ENCODE data around the gene SMYD5. TPM values are rescaled to one million over a fixed set of nuclear protein-coding genes. Genes with fewer than 3 reads are reported as not detected.
A peak's percentile ranks its signal among the peaks of the same experiment; 100 is the strongest.

Gene SMYD5
- total and polyA plus RNA-seq, 9 of the 15 experiments (the other 6 are each of a cell fraction or from before 2014, with no cell fraction given): 11.4 to 56.8 (median 32.0) TPM

DNA sequence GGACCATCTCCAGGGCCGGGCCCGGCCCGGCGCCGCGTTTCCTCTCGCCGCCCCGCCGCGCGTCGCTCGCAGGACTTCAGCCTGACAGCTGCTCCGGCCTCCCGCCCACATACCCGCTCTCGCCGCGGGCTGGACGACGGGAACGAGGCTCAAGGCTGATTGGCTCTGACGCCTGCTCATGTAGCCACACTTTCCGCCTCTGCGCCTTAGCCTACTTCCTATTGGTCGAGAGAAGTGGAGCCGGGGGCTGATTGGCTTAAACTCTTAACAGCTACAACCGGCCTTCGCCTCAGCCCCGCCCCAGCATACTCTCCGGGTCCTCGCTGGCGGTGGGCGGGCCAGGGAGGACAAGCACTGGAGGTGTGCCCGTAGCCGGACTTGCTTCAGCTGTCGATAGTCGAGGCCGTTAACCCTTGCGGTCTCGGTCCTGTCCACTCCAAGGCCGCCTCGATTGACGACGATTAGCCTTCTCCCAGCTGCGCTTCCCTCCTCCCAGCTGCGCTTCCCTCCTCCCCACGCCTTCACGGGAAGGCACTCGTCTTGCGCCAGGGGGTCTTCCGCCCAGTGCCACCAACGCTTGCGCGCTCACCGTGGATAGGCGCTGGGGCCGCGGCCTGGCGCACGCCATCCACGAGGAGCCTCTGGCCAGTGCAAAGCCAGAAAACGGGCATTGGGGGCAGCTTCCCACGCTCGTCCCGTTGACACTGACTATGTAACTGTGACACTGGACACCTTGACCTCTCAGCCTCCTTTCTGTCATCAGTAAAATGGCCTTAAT is 19.3 kb downstream of the SMYD5 start, which contains the start of gene PRADC1 (continued):
- TF ChIP-seq MEF2A (IDR thresholded peaks at IDR 0.05; ENCODE audit: control insufficient read depth, low read depth, low read length) (no peak), CXXC5 (CRISPR knock-in tag; IDR thresholded peaks at IDR 0.05) (peak; percentile 80), EZH2 (IDR thresholded peaks at IDR 0.05; ENCODE audit: borderline replicate concordance, low read depth, low read length) (no peak), MLX (CRISPR knock-in tag; conservative IDR thresholded peaks at IDR 0.05) (no peak), FOXA3 (CRISPR knock-in tag; conservative IDR thresholded peaks at IDR 0.05 in 1 of 2, IDR thresholded peaks at IDR 0.05 in 1 of 2) (0 out of 4 replicates have a peak, but pooled peaks of 1 of the 2 experiments have one; percentile 28), CBX2 (IDR thresholded peaks at IDR 0.05; ENCODE audit: insufficient read depth, low read length, poor library complexity, severe bottlenecking) (no peak), UBTF (IDR thresholded peaks at IDR 0.05; ENCODE audit: borderline replicate concordance in 1 of 2, low read depth in 2 of 2, low read length in 2 of 2) (0 out of 4 replicates have a peak, but pooled peaks have one; percentile 19 to 54), ZNF431 (CRISPR knock-in tag; IDR thresholded peaks at IDR 0.05) (no peak), NUFIP1 (IDR thresholded peaks at IDR 0.05; ENCODE audit: partially characterized antibody) (no peak), NR4A1 (CRISPR knock-in tag; IDR thresholded peaks at IDR 0.05) (no peak), NR4A1 (tag; IDR thresholded peaks at IDR 0.05) (no peak), ZNF316 (IDR thresholded peaks at IDR 0.05) (no peak), RUNX1 (IDR thresholded peaks at IDR 0.05; ENCODE audit: low read depth) (no peak), ZNF175 (CRISPR knock-in tag; IDR thresholded peaks at IDR 0.05; ENCODE audit: low read depth) (no peak), PTBP1 (IDR thresholded peaks at IDR 0.05; ENCODE audit: low read depth, low read length) (no peak), TEAD2 (tag; IDR thresholded peaks at IDR 0.05) (no peak), CBX5 (IDR thresholded peaks at IDR 0.05; ENCODE audit: borderline replicate concordance, low read depth) (no peak), ZKSCAN3 (CRISPR knock-in tag; IDR thresholded peaks at IDR 0.05) (no peak), YBX1 (IDR thresholded peaks at IDR 0.05) (no peak), SAFB (IDR thresholded peaks at IDR 0.05; ENCODE audit: borderline replicate concordance, low read depth, low read length) (0 out of 2 replicates have a peak, but pooled peaks have one; percentile 15), RBM15 (IDR thresholded peaks at IDR 0.05; ENCODE audit: insufficient read depth, low read length) (no peak), RBM39 (optimal IDR thresholded peaks at IDR 0.05; ENCODE audit: low read depth, low read length) (no peak), NCOA6 (IDR thresholded peaks at IDR 0.05) (no peak), RFX7 (CRISPR knock-in tag; IDR thresholded peaks at IDR 0.05) (no peak), SMAD4 (CRISPR knock-in tag; conservative IDR thresholded peaks at IDR 0.05) (no peak), POU5F1 (IDR thresholded peaks at IDR 0.05; ENCODE audit: borderline replicate concordance, low read depth, low read length, partially characterized antibody) (no peak)
- TF ChIP-seq, protein P1, sequence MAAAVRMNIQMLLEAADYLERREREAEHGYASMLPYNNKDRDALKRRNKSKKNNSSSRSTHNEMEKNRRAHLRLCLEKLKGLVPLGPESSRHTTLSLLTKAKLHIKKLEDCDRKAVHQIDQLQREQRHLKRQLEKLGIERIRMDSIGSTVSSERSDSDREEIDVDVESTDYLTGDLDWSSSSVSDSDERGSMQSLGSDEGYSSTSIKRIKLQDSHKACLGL (CRISPR knock-in tag; IDR thresholded peaks at IDR 0.05; ENCODE audit: borderline replicate concordance, poor library complexity, severe bottlenecking): no peak

All from K562 (cell line).